Effector memory CD4-positive, alpha-beta T cell (primary cell): ENCODE results near the gene AVEN.
"Not testable (repeated sequence)": the region's sequence is repeated elsewhere in the genome, so short reads cannot be mapped to it uniquely, and the experiment has no call there.

Experiments
- DNase-seq, 3 donors: peaks; one replicate each; pipeline ENCODE4 v3.0.0-alpha.2; 2020
- H3K27ac ChIP-seq: 2 replicates; pipeline ENCODE4 v1.7.0; 2013; ENCODE audit warnings: mild to moderate bottlenecking, low read length, moderate library complexity; ENCODE audit not compliant: insufficient read depth, poor library complexity, severe bottlenecking
- H3K27me3 ChIP-seq: replicated peaks from 2 replicates; pipeline ENCODE4 v1.7.0; 2013; ENCODE audit warnings: mild to moderate bottlenecking, low read length; ENCODE audit not compliant: insufficient read depth, control insufficient read depth, poor library complexity, severe bottlenecking
- H3K36me3 ChIP-seq: 2 replicates; pipeline ENCODE4 v1.7.0; 2013; ENCODE audit warnings: mild to moderate bottlenecking, low read length, moderate library complexity; ENCODE audit not compliant: control insufficient read depth, insufficient read depth
- H3K4me1 ChIP-seq: 2 replicates; pipeline ENCODE4 v1.7.0; 2013; ENCODE audit warnings: low read length, mild to moderate bottlenecking; ENCODE audit not compliant: control insufficient read depth, insufficient read depth, poor library complexity, severe bottlenecking
- H3K4me3 ChIP-seq: 2 replicates; pipeline ENCODE4 v1.7.0; 2013; ENCODE audit warnings: low read length, low read depth, mild to moderate bottlenecking; ENCODE audit not compliant: insufficient read depth, poor library complexity, severe bottlenecking
- H3K9me3 ChIP-seq: 2 replicates; pipeline ENCODE4 v1.7.0; 2013; ENCODE audit warnings: mild to moderate bottlenecking, low read length, moderate library complexity; ENCODE audit not compliant: control insufficient read depth

AVEN gene

GRCh38 chr15:34059946-34060345, 20.9 kb upstream of the AVEN start:
- H3K27ac ChIP-seq: no peak overlapping the region

GRCh38 chr15:34059476-34059875, 20.5 kb upstream of the AVEN start:
- no peaks in the 10 kb centered on the region for H3K4me1 ChIP-seq
- DNase-seq: no peak
- no peak overlapping the region for H3K27ac ChIP-seq
- no peak overlapping the region for H3K4me3 ChIP-seq
- H3K36me3 ChIP-seq: no peaks in the 10 kb centered on the region
- no peaks in the 10 kb centered on the region for H3K27me3 ChIP-seq
- H3K9me3 ChIP-seq: no peaks in the 10 kb centered on the region

More at GRCh38 chr15:34059946-34060345, 20.9 kb upstream of the AVEN start:
- Histone ChIP-seq H3K36me3 (no peaks in the 10 kb centered on the region), H3K9me3 (no peaks in the 10 kb centered on the region), H3K27me3 (no peaks in the 10 kb centered on the region), H3K4me3 (no peak overlapping the region), H3K4me1 (no peaks in the 10 kb centered on the region)
- DNase-seq: no peak

- Histone ChIP-seq H3K27ac (no peak overlapping the region), H3K36me3 (no peaks in the 10 kb centered on the region)
These were observed 17.9 kb upstream of the AVEN start for GRCh38 chr15:34056911-34057310.

GRCh38 chr15:34055868-34056595, 17.0 kb upstream of the AVEN start:
- Histone ChIP-seq H3K27me3 (no peaks in the 10 kb centered on the region), H3K4me3 (no peak overlapping the region), H3K27ac (no peak overlapping the region), H3K9me3 (no peaks in the 10 kb centered on the region), H3K36me3 (no peaks in the 10 kb centered on the region), H3K4me1 (no peaks in the 10 kb centered on the region)
- no peak for DNase-seq

More at GRCh38 chr15:34056911-34057310, 17.9 kb upstream of the AVEN start:
- DNase-seq: no peak
- no peaks in the 10 kb centered on the region for H3K4me1 ChIP-seq
- H3K4me3 ChIP-seq: no peak overlapping the region
- no peaks in the 10 kb centered on the region for H3K27me3 ChIP-seq
- no peaks in the 10 kb centered on the region for H3K9me3 ChIP-seq

- DNase-seq: no peak
- Histone ChIP-seq H3K27ac (no peak overlapping the region), H3K9me3 (no peaks in the 10 kb centered on the region)
These were observed 15.2 kb upstream of the AVEN start for GRCh38 chr15:34054081-34054707.

GRCh38 chr15:34050385-34050784, 11.4 kb upstream of the AVEN start:
- not testable (repeated sequence) for H3K27me3 ChIP-seq, H3K4me1 ChIP-seq, H3K27ac ChIP-seq, H3K36me3 ChIP-seq, H3K9me3 ChIP-seq, DNase-seq, H3K4me3 ChIP-seq

More at GRCh38 chr15:34054081-34054707, 15.2 kb upstream of the AVEN start:
- no peaks in the 10 kb centered on the region for H3K4me1 ChIP-seq
- no peaks in the 10 kb centered on the region for H3K27me3 ChIP-seq
- H3K4me3 ChIP-seq: no peak overlapping the region
- H3K36me3 ChIP-seq: no peaks in the 10 kb centered on the region

- Histone ChIP-seq H3K4me1 (no peaks in the 10 kb centered on the region), H3K27me3 (no peaks in the 10 kb centered on the region), H3K36me3 (no peaks in the 10 kb centered on the region), H3K4me3 (no peak overlapping the region), H3K9me3 (no peaks in the 10 kb centered on the region), H3K27ac (no peak overlapping the region)
- DNase-seq: no peak
These were observed 10.1 kb upstream of the AVEN start for GRCh38 chr15:34049112-34049511.

- Histone ChIP-seq H3K9me3 (no peaks in the 10 kb centered on the region), H3K36me3 (no peaks in the 10 kb centered on the region), H3K4me3 (no peak overlapping the region), H3K27me3 (no peaks in the 10 kb centered on the region), H3K4me1 (no peaks in the 10 kb centered on the region), H3K27ac (no peak overlapping the region)
- DNase-seq: no peak
These were observed 9.1 kb upstream of the AVEN start for GRCh38 chr15:34047893-34048775.

GRCh38 chr15:34046471-34047145, 7.6 kb upstream of the AVEN start:
- Histone ChIP-seq H3K36me3 (no peaks in the 10 kb centered on the region), H3K4me3 (no peak overlapping the region), H3K4me1 (no peaks in the 10 kb centered on the region), H3K9me3 (no peaks in the 10 kb centered on the region), H3K27me3 (no peaks in the 10 kb centered on the region), H3K27ac (no peak overlapping the region)
- DNase-seq: no peak
